WTC11 (cell line): ENCODE results near the gene SDR42E2.

ENCODE experiments used
- ATF3 ChIP-seq: sonication (generic); formaldehyde crosslinking; conservative IDR thresholded peaks from 2 replicates; pipeline ENCODE4 v1.8.1; 2022; ENCODE audit warnings: mild to moderate bottlenecking, missing genetic modification reagents
- CREB1 ChIP-seq: sonication (generic); formaldehyde crosslinking; IDR thresholded peaks from 2 replicates; pipeline ENCODE4 v1.8.0; 2023; ENCODE audit warnings: mild to moderate bottlenecking, missing genetic modification reagents
- CTCF ChIP-seq: fragments of 200-600 bp; IDR thresholded peaks from 2 replicates; pipeline ENCODE4 v1.8.0; 2022; ENCODE audit warnings: antibody characterized with exemption
- FOXP1 ChIP-seq: sonication (generic); formaldehyde crosslinking; IDR thresholded peaks from 2 replicates; pipeline ENCODE4 v1.8.0; 2022; ENCODE audit warnings: missing genetic modification reagents, mild to moderate bottlenecking, moderate library complexity, borderline replicate concordance
- GRHL2 ChIP-seq: fragments of 250-450 bp; sonication (Bioruptor Pico); IDR thresholded peaks from 2 replicates; pipeline ENCODE4 v1.8.0; 2022; ENCODE audit warnings: mild to moderate bottlenecking, moderate library complexity; ENCODE audit not compliant: insufficient replicate concordance, severe bottlenecking
- JUN ChIP-seq: sonication (generic); formaldehyde crosslinking; IDR thresholded peaks from 2 replicates; pipeline ENCODE4 v1.8.0; 2023; ENCODE audit warnings: mild to moderate bottlenecking, missing genetic modification reagents
- MLX ChIP-seq: sonication (generic); formaldehyde crosslinking; IDR thresholded peaks from 2 replicates; pipeline ENCODE4 v1.8.1; 2023; ENCODE audit warnings: mild to moderate bottlenecking, missing genetic modification reagents, moderate library complexity
- NFE2L1 ChIP-seq: sonication (generic); formaldehyde crosslinking; IDR thresholded peaks from 2 replicates; pipeline ENCODE4 v1.8.1; 2023; ENCODE audit warnings: missing genetic modification reagents
- NR2C2 ChIP-seq: sonication (generic); formaldehyde crosslinking; IDR thresholded peaks from 2 replicates; pipeline ENCODE4 v1.8.0; 2022; ENCODE audit warnings: mild to moderate bottlenecking, missing genetic modification reagents
- NR3C1 ChIP-seq: sonication (generic); formaldehyde crosslinking; conservative IDR thresholded peaks from 2 replicates; pipeline ENCODE4 v1.8.1; 2023; ENCODE audit warnings: low read depth, mild to moderate bottlenecking, missing genetic modification reagents
- PRDM15 ChIP-seq: sonication (generic); formaldehyde crosslinking; IDR thresholded peaks from 2 replicates; pipeline ENCODE4 v1.8.0; 2022; ENCODE audit warnings: missing genetic modification reagents
- RELA ChIP-seq: sonication (generic); formaldehyde crosslinking; IDR thresholded peaks from 2 replicates; pipeline ENCODE4 v1.8.1; 2022; ENCODE audit warnings: missing genetic modification reagents, mild to moderate bottlenecking, borderline replicate concordance
- TP53 ChIP-seq: sonication (generic); formaldehyde crosslinking; IDR thresholded peaks from 2 replicates; pipeline ENCODE4 v1.8.1; 2023; ENCODE audit warnings: mild to moderate bottlenecking, missing genetic modification reagents
- ZNF281 ChIP-seq: sonication (generic); formaldehyde crosslinking; IDR thresholded peaks from 2 replicates; pipeline ENCODE4 v1.8.0; 2023; ENCODE audit warnings: mild to moderate bottlenecking, missing genetic modification reagents

- TF ChIP-seq CTCF = no peak
- TF ChIP-seq FOXP1 (CRISPR knock-in tag) = no peak
- TF ChIP-seq TP53 (CRISPR knock-in tag) = no peak
- TF ChIP-seq NR3C1 (CRISPR knock-in tag) = no peak
- TF ChIP-seq CREB1 = no peak
- TF ChIP-seq RELA (CRISPR knock-in tag) = no peak
- TF ChIP-seq NR2C2 (CRISPR knock-in tag) = no peak
- TF ChIP-seq NFE2L1 (CRISPR knock-in tag) = no peak
- no peak for TF ChIP-seq JUN (CRISPR knock-in tag)
- no peak for TF ChIP-seq ATF3 (CRISPR knock-in tag)
- TF ChIP-seq ZNF281 (CRISPR knock-in tag) = no peak
- no peak for TF ChIP-seq PRDM15
- no peak for TF ChIP-seq MLX
- no peak for TF ChIP-seq GRHL2
Observed at GRCh38 chr16:22147853-22148252, 14.5 kb upstream of the SDR42E2 start.
